Astrocyte of the cerebellum (primary cell): Measurements from ENCODE around the gene RAB11FIP5.
"Not testable (repeated sequence)": the region's sequence is repeated elsewhere in the genome, so short reads cannot be mapped to it uniquely, and the experiment has no call there.

Experiments
- DNase-seq: peaks from one replicate; pipeline ENCODE4 v3.0.0-alpha.2; 2011; ENCODE audit warnings: low read depth
- H3K4me3 ChIP-seq: 2 replicates; pipeline ENCODE4 v1.5.1; 2011; ENCODE audit warnings: mild to moderate bottlenecking, low read depth, low read length, moderate library complexity
- in situ Hi-C: cut with HindIII; loops from 2 replicates; pipeline ENCODE4 v1.10.0; 2017; ENCODE audit warnings: low sequenced_read_pairs
- TF ChIP-seq, protein P1 (sequence below): IDR thresholded peaks from 2 replicates; pipeline ENCODE4 v1.5.1; 2012; ENCODE audit warnings: low read length, low read depth, moderate library complexity, mild to moderate bottlenecking; ENCODE audit errors: missing control alignments

RAB11FIP5 gene

DNA sequence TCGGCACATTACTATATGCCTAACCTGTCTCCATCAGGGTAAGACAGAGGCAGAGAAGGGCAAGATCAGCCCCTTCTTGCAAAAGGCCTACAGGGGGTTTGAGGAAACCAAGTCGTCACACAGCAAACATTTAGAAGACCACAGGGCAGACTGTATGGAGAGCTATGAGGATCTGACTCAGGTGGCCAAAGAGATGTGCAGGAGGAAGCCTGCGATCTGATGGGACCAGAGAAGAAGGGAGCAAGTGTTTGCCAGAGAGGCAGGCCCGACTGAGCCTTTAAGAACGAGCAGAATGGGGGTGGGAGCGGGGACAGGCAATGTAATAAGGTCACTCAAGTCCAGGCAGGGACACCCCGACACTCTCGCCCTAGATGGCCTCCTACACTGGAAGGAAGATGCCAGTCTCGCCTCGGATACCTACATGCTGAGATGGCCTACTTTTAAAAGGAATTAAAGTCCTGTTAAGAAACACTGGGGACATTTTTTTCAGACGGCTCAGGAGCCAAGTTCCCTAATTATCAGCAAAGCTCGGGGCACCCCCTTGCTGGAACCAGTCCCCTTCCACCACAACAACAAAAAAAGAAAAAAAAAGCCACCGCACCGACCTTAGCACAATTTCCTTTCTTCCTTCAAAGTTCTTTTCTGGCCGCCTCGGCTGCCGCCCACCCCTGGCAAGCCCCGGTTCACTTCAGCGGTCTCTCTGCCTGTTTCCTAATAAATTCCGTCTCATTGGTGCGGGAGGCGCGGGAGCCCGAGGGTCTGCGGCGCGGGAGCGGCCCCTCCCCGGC is 42.7 kb downstream of the RAB11FIP5 start:
- DNase-seq: no peak
- peak overlapping the region; percentile 80 for H3K4me3 ChIP-seq
- TF ChIP-seq, protein P1, sequence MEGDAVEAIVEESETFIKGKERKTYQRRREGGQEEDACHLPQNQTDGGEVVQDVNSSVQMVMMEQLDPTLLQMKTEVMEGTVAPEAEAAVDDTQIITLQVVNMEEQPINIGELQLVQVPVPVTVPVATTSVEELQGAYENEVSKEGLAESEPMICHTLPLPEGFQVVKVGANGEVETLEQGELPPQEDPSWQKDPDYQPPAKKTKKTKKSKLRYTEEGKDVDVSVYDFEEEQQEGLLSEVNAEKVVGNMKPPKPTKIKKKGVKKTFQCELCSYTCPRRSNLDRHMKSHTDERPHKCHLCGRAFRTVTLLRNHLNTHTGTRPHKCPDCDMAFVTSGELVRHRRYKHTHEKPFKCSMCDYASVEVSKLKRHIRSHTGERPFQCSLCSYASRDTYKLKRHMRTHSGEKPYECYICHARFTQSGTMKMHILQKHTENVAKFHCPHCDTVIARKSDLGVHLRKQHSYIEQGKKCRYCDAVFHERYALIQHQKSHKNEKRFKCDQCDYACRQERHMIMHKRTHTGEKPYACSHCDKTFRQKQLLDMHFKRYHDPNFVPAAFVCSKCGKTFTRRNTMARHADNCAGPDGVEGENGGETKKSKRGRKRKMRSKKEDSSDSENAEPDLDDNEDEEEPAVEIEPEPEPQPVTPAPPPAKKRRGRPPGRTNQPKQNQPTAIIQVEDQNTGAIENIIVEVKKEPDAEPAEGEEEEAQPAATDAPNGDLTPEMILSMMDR: no peak
- in situ Hi-C loops: no loop called here

DNA sequence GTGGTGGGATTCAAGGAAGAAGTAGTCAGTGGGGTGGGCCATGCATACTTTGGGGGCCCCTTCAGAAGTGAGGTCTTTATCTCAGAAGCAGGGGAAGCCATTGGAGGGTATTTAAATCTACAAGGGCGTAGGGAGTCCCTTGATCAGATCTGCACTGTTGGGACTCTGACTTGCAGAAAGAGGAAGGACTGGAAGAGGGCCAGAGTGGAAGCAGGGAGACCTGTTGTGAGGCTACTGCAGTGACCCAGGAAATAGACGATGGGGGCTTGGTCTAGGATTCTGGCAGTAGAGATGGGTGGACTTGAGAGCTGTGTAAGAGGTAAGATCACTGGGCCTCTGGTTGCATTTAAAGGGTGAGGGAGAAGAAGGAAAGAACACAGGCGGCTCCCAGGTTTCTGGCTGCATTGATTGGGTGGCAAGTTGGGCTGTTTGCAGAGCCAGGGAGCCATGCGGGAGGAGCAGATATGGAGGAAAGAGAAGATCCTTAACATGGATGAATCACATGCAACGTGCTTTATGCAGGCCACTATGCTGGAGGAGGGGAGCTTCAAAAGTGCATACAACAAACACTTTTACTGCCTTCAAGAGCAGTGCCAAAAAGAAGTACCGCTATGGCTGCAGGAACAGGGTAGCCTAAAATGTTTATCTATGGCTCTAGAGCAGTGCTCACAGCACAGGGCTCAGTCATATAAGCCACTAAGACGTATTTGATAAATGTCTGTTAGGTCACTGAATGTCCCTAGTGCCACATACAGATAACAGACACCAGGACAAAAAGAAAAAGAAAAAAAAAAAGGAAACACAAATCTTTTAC is 43.5 kb downstream of the RAB11FIP5 start:
- H3K4me3 ChIP-seq: peak overlapping the region; percentile 80
- DNase-seq: no peak
- TF ChIP-seq, protein P1: no peak
- in situ Hi-C loops: no loop called here

DNA sequence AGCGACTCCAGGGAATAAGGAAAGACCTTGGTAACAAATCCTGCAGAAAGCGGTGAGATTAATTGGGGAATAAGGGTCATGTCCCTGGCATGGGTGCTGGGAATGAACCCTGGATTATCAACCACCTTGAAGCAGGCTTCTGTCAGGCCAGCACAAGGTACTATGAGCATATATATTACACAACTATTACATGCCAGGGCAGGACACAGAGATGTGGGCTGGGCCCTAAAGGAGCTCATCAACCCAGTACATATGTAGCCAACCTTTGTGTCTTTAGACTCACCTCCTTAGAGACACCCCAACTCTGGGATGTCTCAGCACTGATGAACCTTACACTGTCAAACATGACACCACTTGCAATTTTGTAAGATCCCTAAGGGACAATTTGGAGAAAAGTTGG is 44.6 kb downstream of the RAB11FIP5 start:
- TF ChIP-seq, protein P1: no peak

DNA sequence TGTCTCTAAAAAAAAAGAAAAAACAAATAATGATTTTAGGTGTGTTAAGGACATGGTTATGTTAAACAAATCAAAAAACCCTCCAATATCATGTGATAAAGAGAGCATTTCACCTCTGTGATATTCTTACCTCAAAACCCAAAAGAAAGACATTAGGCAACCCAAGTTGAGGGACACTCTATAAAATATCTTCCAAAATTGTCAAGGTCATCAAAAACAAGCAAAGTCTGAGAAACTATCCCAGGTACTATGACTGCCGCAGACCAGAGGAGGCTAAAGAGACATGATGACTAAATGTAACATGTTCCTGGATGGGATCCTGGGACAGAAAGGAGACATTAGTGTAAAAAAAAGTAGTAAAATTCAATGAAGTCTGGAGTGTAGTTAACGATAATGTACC is 45.7 kb downstream of the RAB11FIP5 start:
- in situ Hi-C loops: no loop called here
- no peak overlapping the region for H3K4me3 ChIP-seq
- no peak for DNase-seq
- TF ChIP-seq, protein P1: no peak

More for the DNA sequence above, 44.6 kb downstream of the RAB11FIP5 start:
- no peak overlapping the region for H3K4me3 ChIP-seq
- in situ Hi-C loops: no loop called here
- DNase-seq: no peak

DNA sequence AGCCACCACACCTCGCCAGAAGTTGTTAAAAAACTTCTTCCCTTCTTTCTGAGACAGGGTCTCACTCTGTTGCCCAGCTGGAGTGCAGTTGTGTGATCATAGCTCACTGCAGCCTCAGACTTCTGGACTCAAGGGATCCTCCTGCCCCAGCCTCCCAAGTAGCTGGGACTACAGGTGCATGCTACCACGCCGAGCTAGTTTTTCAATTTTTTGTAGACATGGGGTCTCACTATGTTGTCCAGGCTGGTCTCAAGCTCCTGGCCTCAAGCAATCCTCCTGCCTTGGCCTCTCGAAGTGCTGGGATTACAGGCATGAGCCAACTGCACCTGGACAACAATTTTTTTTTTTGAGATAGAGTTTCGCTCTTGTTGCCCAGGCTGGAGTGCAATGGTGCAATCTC is 47.7 kb downstream of the RAB11FIP5 start:
- DNase-seq, H3K4me3 ChIP-seq, in situ Hi-C loops: not testable (repeated sequence)

DNA sequence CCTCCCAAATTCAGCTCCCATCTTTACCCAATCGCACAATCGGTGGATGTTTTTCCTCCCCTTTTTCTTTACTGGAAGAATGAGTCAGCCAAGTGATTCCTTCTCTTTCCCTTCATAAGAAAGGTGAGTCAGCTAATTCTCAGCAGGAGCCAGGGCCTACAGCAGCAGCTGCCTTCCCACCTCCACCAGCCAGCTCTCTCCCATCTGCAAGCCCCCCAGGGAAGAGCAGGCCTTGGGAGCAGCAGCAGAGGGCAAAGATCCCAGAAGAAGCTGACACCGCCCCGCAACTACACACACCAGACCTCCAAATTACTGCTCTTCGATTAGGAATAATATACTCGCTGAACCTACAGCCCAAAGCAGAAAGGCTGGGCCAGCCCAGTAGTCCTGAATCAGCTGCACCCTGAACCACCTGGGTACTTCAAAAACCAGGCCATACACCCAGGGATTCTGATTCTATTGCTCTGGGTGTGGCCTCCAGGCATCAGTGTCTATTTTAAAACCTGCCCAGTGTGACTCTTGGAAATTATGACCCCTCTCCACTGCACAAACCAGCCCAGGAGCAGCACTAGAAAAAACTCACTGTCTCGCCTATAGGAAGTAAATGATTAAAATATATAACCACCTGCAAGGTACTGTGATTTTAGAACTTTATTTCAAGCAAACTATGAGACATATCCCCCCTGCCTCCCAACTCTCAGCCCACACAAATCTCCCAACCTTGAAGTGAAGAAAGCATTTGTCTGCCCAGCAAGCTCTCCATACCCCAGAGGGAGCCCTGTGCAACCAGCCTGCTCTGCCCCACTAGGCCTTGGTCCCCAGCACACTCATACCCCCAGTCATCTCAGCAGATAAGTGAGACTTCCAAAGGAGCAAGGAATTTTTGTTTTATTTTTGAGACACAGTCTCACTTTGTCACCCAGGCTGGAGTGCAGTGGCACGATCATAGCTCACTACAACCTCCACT is 48.6 kb downstream of the RAB11FIP5 start:
- TF ChIP-seq, protein P1: no peak
- H3K4me3 ChIP-seq: no peak overlapping the region
- DNase-seq: peak; percentile 72
- in situ Hi-C loops: loop anchor here (5.0 kb wide), 1 partner anchor 57 kb away; no protein-coding TSS in a partner anchor
